NCI-H82 treated with DMSO at 0.1 percent for 48 hours (cell line): ENCODE measurements around the gene PIGK.
A peak's percentile ranks its signal among the peaks of the same experiment; 100 is the strongest.

Source experiments
- DNase-seq: peaks from one replicate; lab custom pipeline; 2025; ENCODE audit not compliant: unreplicated experiment; lab: John Stamatoyannopoulos, UW

PIGK gene

DNA sequence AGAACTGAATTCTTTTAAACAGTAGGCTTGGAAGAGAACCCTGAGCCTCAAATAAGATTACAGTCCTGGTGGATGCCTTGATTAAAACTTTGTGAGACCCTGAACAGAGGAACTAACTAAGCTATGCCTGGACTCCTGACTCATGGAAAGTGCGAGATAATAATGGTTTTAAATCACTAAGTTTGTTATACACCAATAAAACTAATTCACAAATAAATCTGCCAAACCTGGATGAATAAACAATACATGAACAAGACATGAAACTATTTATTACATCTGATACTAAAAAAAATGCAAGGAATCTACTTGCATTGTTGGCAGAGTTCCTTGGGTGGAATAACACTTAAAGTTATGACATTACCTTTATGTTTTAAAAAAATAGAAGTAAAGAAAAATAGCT, 118.4 kb downstream of the PIGK start:
- DNase-seq: peak; percentile 30

DNA sequence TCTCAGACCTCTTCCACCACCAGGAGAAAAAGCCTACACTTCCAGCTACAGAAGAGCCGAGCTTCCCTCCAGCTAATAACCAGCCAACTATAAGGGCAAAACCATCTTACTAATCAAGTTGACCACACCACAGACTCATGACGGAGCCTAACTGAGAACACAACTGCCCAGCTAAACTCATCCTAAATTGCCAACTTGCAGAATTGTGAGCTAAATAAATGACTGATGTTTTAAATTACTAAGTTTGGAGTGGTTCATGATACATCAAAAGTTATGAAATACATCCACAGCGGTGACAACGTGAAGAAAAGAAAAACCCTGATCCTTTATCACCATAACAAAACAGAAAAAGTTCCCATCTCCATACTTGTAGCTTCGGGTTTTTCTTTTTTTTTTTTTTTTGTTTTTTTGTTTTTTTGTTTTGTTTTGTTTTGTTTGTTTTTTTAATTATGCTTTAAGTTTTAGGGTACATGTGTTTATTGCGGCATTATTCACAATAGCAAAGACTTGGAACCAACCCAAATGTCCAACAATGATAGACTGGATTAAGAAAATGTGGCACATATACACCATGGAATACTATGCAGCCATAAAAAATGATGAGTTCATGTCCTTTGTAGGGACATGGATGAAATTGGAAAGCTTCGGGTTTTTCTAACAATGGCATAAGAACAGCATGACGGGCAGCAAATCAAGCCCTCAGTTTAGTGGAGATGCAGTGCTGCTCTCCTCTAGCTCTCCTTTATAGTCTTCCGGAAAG, 122.6 kb downstream of the PIGK start:
- no peak for DNase-seq

DNA sequence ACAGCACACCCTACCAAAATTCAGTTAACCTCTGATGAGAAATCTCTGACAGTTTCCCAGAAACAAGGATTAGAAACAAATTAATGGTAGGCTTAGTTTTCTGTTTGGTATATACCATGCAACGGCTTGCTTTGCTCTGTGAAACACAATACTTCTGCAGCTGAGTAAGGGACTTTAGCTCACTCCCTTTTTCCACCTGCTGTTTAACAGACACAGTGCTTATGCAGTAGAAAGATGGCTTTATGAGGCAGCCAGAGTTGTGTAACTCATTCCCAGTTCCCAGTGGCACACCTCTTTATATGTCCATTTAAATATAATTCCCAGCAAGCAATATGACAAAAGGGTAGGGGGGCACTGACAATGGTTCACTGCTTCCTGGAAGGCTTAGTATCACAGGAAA, 124.0 kb downstream of the PIGK start:
- no peak for DNase-seq

DNA sequence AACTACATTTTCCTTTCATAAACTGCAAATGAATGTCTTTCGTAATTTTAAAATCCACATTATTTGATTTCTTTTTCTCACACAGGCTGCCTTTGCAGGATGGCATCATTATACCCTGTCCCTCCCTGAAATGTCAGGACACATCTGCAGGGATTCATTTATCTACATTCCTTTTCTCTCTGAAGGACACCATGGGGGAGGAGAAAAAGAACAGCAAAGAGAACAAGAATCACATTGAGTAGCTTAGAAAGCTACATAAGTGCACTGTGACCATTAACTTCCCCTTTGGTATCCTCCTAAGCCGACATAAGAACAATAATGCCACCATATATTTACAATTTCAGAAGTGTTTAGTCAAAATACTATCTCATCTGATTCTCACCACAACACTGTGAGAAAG, 129.5 kb downstream of the PIGK start:
- no peak for DNase-seq

DNA sequence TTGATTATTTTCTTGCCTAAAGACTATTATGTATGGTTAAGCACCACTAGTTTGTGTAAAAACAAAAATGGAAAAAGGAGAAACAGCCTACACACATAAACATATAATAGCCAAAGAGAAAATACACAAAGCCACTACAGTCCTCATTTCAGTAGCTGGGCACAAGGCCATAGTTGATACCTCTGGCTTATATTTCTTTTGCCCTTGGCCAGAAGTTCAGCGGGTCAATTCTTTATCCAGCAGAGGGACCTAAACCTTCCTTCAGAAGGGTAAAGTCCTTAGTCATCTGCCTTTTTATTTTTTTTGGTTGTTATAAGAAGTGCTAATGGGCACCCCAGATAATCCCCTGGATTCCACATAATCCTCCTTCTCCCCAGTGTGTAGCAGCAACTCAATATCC, 134.1 kb downstream of the PIGK start:
- peak; percentile 14 for DNase-seq

DNA sequence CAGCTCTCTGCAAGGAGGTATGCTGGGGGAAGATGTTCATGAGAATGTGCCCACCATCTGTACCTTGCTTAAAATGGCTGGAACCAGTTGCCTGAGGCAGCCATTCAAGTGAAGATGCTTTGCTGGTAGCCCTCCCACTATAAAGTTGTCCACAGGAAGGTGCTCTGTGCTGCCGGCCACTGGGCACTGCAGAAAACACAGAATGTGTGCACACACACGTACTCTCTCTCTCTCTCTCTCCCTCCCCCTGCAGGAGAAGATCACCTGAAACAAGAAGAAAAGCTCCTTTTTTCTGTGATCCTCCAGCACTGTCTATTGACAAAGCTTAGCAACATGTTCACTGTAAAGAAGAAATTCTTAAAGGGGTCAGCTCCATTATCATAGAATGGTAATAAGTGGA, 134.8 kb downstream of the PIGK start:
- no peak for DNase-seq

DNA sequence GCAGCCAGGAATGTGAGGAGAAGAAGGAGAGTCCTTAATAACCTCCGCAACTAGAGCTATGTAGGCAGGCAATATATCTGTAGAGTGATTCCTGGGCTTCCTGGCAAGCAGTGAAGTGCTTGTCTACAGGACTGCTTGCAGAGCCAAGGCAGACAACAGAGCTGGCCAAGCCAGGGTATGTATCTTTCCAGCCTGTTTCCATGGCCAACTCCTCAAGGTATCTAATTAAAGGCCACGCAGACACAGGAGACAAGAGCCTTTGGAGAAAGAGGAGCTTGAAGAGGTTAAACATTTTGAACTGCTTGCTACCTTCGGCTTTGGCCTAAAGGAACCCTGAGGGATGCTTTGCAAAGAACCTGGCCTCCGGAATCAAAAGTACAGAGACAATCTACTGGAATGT, 137.4 kb downstream of the PIGK start:
- DNase-seq: no peak

DNA sequence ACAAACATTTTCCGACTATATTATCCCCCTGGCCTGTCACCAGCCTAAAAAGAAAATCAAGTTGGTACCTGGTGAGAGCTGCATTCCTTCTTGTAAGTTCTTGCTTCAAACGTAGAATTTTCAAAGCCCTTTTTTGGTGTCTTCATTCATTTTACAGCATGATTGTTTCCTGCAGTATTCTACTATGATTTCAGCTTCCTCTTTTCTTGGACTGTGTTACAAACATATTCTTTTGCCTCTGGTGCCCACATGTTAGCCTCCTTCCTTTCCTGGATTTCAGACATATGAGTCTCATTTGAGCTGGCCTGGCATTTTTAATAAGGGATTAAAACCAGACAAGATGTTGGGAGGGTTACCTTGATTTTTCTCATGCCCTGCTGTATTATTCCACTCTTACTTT, 142.5 kb downstream of the PIGK start:
- DNase-seq: no peak

DNA sequence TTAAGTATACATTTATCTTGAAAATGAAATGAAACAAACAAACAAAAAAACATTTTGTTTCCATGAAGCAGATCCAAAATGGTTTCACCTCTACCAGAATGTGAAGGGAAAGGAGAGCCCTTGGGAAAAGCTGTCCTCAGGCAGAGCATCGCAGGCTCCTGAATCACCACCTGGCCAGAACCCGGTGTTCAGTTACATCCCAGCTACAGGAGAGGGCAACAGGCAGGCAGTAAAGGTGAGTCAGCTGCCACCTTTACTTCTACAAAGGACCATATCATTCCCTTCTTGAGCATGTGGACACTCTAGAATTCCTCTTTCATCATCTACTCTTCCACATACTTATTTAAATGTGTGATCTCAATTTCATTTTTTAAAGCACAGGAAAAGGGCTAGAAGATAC, 151.2 kb downstream of the PIGK start:
- DNase-seq: no peak

DNA sequence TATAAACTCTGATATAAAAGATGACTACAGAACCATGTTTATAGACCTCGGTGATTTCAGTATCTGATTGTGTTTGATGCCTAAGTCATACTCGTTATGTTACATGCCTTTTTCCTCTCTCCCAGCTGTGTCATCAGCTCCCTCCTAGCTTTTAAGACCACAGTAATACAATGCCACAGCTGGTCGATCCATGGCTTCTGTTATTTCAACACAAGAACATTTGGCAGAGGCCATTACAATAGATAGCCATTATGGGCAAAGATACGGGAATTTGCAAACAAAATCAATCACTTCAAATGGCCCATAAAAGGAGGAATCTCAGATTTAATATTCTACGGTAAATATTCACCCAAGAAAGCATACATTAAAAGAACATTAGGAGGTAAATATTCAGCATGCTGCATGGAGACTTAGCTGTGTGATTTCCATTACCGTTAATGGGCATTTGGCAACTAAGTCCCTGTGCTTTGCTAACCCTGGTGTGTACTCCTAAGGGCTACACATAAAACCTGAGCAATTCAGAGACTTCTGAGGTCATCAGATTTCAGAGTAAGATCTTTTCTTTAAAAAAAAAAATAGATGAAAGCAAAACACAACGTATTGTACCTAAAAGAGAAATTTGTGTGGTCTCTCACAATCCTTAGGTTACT, 153.4 kb downstream of the PIGK start:
- DNase-seq: no peak

DNA sequence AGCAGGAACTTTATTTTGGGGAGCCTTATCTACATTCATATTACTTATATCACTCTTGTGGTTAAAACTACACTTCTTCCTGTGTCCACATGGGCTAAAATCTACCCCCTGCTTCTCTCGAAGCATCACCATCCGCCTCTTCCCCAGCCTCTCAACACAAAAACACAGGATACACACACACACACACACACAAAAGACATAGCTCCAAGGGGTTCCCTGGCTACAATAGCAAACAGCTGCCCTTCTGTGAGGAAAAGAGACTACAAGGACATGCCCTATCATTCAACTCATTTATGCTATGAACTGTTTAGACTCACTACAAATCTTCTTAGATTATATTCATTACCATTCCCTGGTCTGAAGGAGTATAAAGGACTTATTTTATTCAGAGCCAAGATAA, 155.0 kb downstream of the PIGK start:
- DNase-seq: no peak

DNA sequence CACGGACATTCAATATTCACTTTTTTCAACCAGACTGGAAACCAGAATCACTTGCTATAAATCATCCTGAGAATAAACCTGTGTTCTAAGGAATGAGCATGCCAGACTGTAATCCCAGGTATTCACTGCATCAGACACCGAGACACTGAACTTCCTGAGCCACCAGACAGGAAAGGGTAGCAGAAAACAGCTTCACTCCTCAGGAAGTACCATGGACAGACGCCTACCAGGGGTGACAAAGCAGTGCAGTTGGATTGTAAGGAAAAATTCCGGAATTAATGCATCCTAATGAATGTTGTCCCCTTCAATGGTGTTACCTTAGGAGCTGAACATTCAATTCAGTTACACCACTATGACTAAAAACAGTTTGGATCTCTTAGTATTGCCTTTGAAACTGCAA, 156.1 kb downstream of the PIGK start:
- DNase-seq: no peak

DNA sequence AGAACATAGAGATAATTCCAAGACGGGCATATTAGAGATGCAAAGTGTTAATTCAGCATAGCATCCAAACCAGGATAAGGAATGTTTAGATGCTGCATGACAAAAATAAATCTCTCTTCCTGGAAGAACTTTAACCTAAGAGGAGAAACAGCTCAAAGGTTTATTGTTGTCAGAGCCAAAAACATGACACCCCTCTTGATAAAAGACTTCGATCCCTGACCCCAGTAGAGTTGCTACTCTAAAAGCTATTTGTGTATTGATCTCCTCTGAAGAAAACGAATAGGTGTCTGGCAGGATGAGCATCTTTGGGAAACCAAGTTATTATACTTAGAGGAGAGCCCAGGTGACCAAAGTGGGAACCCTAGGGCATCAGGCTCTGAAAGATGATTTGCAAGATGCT, 158.1 kb downstream of the PIGK start:
- no peak for DNase-seq

DNA sequence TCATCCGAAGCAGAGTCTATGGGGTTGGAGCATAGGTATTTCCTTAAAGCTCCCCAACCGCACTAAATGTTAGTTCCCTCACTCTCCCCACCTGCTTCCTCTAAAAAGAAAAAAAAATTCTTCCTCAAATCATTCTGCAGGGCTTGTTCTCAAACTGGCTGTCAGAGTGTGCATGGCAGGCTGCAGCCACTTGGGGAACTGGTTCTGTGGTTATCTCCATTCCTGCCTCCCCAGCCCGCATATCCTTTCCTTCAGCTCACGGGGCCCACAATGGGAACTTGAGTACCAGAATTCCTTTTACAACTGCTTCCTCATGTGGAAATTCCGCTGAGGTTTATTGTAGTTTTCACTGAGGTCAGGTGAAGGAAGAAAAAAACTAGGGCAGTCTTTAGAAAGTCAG, 159.2 kb downstream of the PIGK start:
- DNase-seq: no peak

DNA sequence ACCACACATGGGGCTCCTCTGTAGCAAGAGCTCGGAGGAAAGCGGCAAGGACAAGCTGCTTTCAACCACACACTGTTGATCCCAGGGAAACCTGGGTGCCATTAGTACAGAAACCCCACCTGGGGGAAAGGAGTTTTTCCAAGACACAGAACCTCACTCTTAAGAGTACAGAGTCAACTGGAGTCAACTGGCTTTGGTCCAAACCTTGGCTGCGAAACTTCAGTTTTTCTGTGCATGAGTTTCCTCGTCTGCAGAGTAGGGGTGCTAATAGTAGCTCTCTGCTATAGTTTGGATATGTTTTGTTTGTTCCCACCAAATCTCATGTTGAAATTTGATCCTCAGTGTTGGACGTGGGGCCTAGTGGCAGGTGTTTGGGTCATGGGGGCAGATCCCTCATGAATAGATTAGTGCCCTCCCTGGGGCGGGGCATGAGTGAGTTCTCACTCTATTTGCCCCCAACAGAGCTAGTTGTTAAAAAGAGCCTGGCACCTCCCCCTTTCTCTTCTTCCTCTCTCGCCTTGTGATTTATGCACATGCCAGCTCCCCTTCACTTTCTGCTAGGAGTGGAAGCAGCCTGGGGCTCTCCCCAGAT, 161.1 kb downstream of the PIGK start:
- DNase-seq: no peak

DNA sequence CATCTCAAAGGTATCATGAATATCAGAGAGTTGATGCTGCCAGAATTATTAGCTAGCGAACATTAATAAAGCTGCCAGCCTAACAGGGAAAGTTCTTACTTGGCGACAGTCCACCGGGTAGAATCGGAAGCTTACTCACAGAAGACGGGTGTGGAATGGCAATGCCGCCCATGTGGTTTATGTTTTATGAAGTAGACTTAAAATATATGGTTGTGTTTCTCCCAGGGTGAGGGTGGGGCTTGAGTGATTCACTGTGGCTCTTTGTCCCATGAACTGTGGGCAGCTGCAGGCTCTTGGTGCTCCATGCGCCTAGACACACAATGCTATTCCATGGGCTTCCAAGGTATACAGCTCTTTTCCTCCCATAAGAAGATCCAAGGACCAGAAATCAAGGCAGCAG, 162.7 kb downstream of the PIGK start:
- DNase-seq: no peak

DNA sequence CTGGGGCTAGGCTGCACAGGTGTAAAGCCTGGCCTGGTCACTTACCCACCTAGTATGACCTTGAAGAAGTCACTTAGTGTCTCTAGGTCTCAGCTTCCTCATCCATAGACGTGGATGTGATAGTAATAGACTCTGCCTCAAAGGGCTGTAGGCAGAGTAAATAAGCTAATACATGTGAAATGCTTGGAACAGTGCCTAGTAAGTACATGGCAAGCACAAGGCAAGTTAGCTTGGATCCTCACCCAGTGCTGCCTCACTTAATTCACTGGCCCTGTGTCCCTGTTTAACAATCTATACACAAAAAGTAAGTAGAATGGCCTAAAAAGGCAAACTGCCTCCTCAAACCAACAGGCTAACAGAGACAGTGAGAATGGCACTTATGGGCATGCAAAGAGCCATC, 167.8 kb downstream of the PIGK start:
- no peak for DNase-seq

DNA sequence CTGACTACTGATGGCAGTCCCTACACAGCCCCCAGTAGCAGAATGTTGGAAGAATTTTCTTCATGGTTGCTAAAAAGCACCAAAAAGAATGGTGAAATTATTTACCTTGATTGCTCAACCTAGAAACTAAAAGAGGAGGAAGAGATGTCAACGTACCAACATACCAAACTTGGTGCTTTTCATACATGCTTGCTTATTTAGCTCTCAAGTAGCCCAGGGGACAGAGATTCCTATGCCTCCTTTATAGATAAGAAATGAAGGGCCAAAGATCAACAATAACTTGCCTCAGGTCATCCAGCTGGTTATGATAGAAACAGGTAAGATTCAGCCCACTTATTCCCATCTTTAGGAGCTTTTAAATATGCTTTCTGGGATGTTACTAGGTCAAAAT, 170.6 kb downstream of the PIGK start:
- DNase-seq: no peak

DNA sequence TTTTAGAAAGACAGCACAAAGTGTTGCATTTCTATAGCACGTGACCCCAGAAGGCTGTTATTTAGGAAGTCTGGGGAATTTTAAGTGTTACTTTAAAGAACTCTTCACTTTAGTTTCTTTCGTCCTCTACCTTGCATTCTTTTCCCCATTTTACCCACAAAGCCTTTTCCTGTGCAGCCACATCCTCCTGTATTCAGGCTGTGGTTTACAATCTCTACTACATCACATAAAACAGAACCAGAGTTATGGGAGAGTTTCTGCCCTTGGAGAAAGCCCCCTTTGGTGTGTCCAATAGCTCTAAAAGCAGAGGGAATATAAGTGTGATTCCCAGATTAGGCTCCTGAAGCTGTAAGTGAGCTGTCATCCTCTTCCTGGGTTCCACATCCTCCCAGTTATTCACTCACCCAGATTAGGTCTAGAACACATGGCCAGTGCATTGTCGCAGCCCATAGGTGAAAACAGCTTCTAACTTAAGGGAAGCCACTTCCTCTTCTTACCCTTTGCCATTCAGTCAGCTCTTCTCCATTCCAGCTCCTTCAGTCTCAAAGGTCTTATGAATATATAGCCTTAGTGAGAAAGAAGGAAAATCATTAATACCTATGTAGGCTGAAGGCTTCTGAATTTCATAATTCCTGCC, 171.1 kb downstream of the PIGK start:
- no peak for DNase-seq

DNA sequence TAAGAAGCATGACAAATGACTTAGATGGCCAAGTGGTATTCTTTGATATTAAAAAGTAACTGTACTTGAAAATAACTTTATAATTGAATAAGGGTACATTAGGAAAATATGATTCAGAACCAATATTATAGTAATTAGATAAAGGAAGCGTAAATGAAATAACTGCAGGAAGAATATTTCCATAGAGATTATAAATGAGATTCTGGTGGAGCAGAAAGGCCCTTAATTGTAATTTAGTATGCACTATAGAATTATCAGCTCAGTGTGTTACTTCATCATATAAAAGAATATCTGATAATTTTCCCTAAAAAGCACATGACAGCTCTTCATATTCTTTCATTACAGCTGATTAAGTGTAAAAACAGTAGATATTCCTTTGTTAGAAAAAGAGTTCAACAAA, 171.7 kb downstream of the PIGK start:
- no peak for DNase-seq

DNA sequence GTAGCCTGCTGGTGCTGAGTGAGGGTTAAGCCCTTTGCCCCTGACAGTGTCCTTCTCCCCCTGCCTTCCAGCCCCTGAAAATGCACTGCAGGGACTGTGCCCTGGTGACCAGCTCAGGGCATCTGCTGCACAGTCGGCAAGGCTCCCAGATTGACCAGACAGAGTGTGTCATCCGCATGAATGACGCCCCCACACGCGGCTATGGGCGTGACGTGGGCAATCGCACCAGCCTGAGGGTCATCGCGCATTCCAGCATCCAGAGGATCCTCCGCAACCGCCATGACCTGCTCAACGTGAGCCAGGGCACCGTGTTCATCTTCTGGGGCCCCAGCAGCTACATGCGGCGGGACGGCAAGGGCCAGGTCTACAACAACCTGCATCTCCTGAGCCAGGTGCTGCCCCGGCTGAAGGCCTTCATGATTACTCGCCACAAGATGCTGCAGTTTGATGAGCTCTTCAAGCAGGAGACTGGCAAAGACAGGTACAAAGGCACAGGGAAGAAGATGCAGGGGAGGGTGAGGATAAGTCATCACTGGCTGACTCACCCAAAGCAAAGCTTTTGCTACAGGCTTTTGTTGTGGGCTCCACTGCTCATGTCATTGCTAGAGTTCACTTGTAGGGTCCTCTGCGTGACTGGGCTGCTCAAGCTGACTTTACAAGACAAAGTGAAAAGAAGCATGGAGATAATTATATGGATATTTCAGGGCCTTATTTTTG, 174.9 kb downstream of the PIGK start:
- no peak for DNase-seq

DNA sequence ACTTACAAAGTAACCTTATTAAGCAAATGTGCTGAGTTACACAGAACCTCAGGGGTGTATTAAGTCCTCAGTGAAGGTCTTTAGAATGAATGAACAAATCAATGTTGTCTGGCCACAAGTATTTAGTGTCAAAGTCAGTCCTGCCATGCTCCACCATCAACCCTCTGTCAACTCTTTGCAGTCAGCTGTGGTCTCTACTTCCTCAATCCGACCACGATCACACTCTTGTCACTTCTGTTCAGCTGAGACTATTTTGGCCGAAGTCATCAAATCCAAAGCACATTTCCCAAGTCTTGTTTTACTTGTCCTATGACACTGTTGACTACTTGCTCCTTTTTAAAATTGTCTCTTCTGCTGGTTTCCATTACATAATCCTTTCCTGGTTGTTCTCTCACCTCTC, 178.4 kb downstream of the PIGK start:
- DNase-seq: no peak
